K562 (cell line): ENCODE measurements around the gene HHIPL1. TPM values are rescaled to one million over a fixed set of nuclear protein-coding genes. Genes with fewer than 3 reads are reported as not detected.

Source experiments
- ATF1 ChIP-seq, 2 experiments: fragments of 450-650 bp in 1 of 2; IDR thresholded peaks; 2 replicates each; pipeline ENCODE4 v1.6.1; 2016; ENCODE audit warnings: missing compliant biosample characterization in 1 of 2, missing genetic modification characterization in 1 of 2
- ATF7 ChIP-seq: fragments of 450-650 bp; IDR thresholded peaks from 2 replicates; pipeline ENCODE4 v1.7.1; 2014; ENCODE audit warnings: mild to moderate bottlenecking, moderate library complexity
- CBFA2T2 ChIP-seq: fragments of 450-650 bp; conservative IDR thresholded peaks from 2 replicates; pipeline ENCODE4 v1.6.1; 2017; ENCODE audit warnings: mild to moderate bottlenecking
- CREM ChIP-seq: IDR thresholded peaks from 2 replicates; pipeline ENCODE4 v1.6.1; 2014; ENCODE audit warnings: antibody characterized with exemption, low read depth
- CTBP1 ChIP-seq: fragments of 450-650 bp; IDR thresholded peaks from 2 replicates; pipeline ENCODE4 v1.6.1; 2016; ENCODE audit warnings: borderline replicate concordance
- EP400 ChIP-seq: fragments of 450-650 bp; IDR thresholded peaks from 2 replicates; pipeline ENCODE4 v1.6.1; 2017; ENCODE audit warnings: antibody characterized with exemption, mild to moderate bottlenecking, moderate library complexity
- ERF ChIP-seq: fragments of 450-650 bp; formaldehyde crosslinking; IDR thresholded peaks from 2 replicates; pipeline ENCODE4 v1.4.0; 2020; ENCODE audit warnings: mild to moderate bottlenecking, mixed read lengths
- HIVEP1 ChIP-seq: fragments of 250-450 bp; sonication (Bioruptor Pico); IDR thresholded peaks from 2 replicates; pipeline ENCODE4 v1.4.0; 2020; ENCODE audit warnings: mild to moderate bottlenecking
- IRF9 ChIP-seq: fragments of 450-650 bp; IDR thresholded peaks from 2 replicates; pipeline ENCODE4 v1.6.1; 2016; ENCODE audit warnings: missing biosample characterization, missing genetic modification characterization
- MXD1 ChIP-seq: fragments of 250-450 bp; sonication (Bioruptor Pico); IDR thresholded peaks from 2 replicates; pipeline ENCODE4 v1.8.0; 2021; ENCODE audit warnings: borderline replicate concordance, mild to moderate bottlenecking, moderate library complexity; ENCODE audit not compliant: poor library complexity, severe bottlenecking
- NCOA1 ChIP-seq: fragments of 450-650 bp; IDR thresholded peaks from 2 replicates; pipeline ENCODE4 v1.6.1; 2016; ENCODE audit warnings: low read depth
- NR1H2 ChIP-seq: sonication (generic); formaldehyde crosslinking; IDR thresholded peaks from 2 replicates; pipeline ENCODE4 v1.4.0; 2020; ENCODE audit warnings: mild to moderate bottlenecking, missing genetic modification reagents
- PCBP1 ChIP-seq: fragments of 200-400 bp; formaldehyde crosslinking; IDR thresholded peaks from 2 replicates; pipeline ENCODE4 v1.6.1; 2018; ENCODE audit warnings: mild to moderate bottlenecking, low read depth, low read length; ENCODE audit not compliant: poor library complexity, severe bottlenecking
- PHF8 ChIP-seq: fragments of 200-600 bp; sonication (generic); IDR thresholded peaks from 2 replicates; pipeline ENCODE4 v1.6.1; 2012; ENCODE audit warnings: mixed run types, mild to moderate bottlenecking, inconsistent platforms, low read length, moderate library complexity, borderline replicate concordance
- RBM25 ChIP-seq: fragments of 200-400 bp; formaldehyde crosslinking; IDR thresholded peaks from 2 replicates; pipeline ENCODE4 v1.6.1; 2018; ENCODE audit warnings: low read length, low read depth, moderate library complexity; ENCODE audit not compliant: severe bottlenecking
- SETDB1 ChIP-seq: IDR thresholded peaks from one replicate; pipeline ENCODE4 v1.6.1; 2012; ENCODE audit warnings: low read length, control low read depth, inconsistent platforms
- TAF9B ChIP-seq: fragments of 450-650 bp; IDR thresholded peaks from 2 replicates; pipeline ENCODE4 v1.6.1; 2018; ENCODE audit warnings: mild to moderate bottlenecking; ENCODE audit not compliant: partially characterized antibody
- TBP ChIP-seq: optimal IDR thresholded peaks from 2 replicates; pipeline ENCODE3; 2011; ENCODE audit warnings: low read depth, low read length, improper control_type of control experiment
- TRIM28 ChIP-seq: fragments of 450-650 bp; IDR thresholded peaks from 2 replicates; pipeline ENCODE4 v1.6.1; 2017
- ZNF140 ChIP-seq: fragments of 250-450 bp; sonication (Bioruptor Pico); IDR thresholded peaks from 2 replicates; pipeline ENCODE4 v1.8.0; 2021; ENCODE audit warnings: moderate library complexity, mild to moderate bottlenecking, inconsistent platforms
- ZNF311 ChIP-seq: fragments of 250-450 bp; sonication (Bioruptor Pico); IDR thresholded peaks from 2 replicates; pipeline ENCODE4 v1.4.0; 2020; ENCODE audit warnings: mild to moderate bottlenecking, moderate library complexity
- polyA plus RNA-seq, 8 experiments: library from polyadenylated mRNA; depleted of rRNA in 4 of 8; stranded (reverse) in 5 of 8; unstranded in 3 of 8; fragments of >200 nt; fragmentation: Nextera tagmentation in 2 of 8; fragmentation: Illumina TruSeq in 1 of 8; extraction: Ambion mirVana in 2 of 8; extraction: Trizol in 1 of 8; gene quantifications; 2 replicates each; pipeline versions ENCODE4 v1.2.1 to v1.2.3, GENCODE V29; 2011 to 2014; ENCODE audit warnings: inconsistent platforms in 1 of 8, missing spikeins in 1 of 8
- total RNA-seq, 7 experiments: library from RNA; depleted of rRNA in 6 of 7; stranded (reverse); fragments of >200 nt in 6 of 7; fragmentation: Illumina TruSeq in 2 of 7; extraction: Trizol in 2 of 7; gene quantifications; 2 replicates each; pipeline versions ENCODE4 v1.2.1 to v1.2.3, GENCODE V29; 2011 to 2021; ENCODE audit warnings: low replicate concordance in 1 of 7
- TF ChIP-seq, protein P1 (sequence below), 2 experiments: fragments of 450-650 bp in 1 of 2; sonication (generic) in 1 of 2; formaldehyde crosslinking; conservative IDR thresholded peaks; 2 replicates each; pipeline versions ENCODE4 v1.4.0 to v1.8.1; 2020 to 2022; ENCODE audit warnings: mild to moderate bottlenecking in 1 of 2, missing genetic modification reagents in 1 of 2
- TF ChIP-seq, protein P2 (sequence below): sonication (generic); formaldehyde crosslinking; IDR thresholded peaks from 2 replicates; pipeline ENCODE4 v1.8.0; 2022; ENCODE audit warnings: mild to moderate bottlenecking, missing genetic modification reagents, borderline replicate concordance

HHIPL1 gene
- total and polyA plus RNA-seq, 9 of the 15 experiments (the other 6 are each of a cell fraction or from before 2014, with no cell fraction given): not detected

GRCh38 chr14:99604278-99604765, 40.6 kb upstream of the HHIPL1 start (continued):
- TF ChIP-seq CREM (0 out of 2 replicates have a peak, but pooled peaks have one; percentile 34), EP400 (0 out of 2 replicates have a peak, but pooled peaks have one; percentile 23), NCOA1 (no peak), CTBP1 (peak; percentile 56; the same call in 1 of the 2 replicates), PCBP1 (peak; percentile 56), ATF1 (CRISPR knock-in tag; IDR thresholded peaks at IDR 0.05) (no peak), ATF1 (tag; IDR thresholded peaks at IDR 0.05) (peak; percentile 19; the same call in 1 of the 2 replicates), ZNF140 (CRISPR knock-in tag) (no peak), IRF9 (tag) (no peak), CBFA2T2 (no peak), MXD1 (no peak), SETDB1 (no peak), ERF (no peak), RBM25 (peak; percentile 100), ZNF311 (CRISPR knock-in tag) (no peak), PHF8 (peak; percentile 4; the same call in 1 of the 2 replicates), TAF9B (no peak), TBP (peak; percentile 34), ATF7 (peak; percentile 99), HIVEP1 (no peak), TRIM28 (no peak), NR1H2 (CRISPR knock-in tag) (no peak)
- TF ChIP-seq, protein P1, sequence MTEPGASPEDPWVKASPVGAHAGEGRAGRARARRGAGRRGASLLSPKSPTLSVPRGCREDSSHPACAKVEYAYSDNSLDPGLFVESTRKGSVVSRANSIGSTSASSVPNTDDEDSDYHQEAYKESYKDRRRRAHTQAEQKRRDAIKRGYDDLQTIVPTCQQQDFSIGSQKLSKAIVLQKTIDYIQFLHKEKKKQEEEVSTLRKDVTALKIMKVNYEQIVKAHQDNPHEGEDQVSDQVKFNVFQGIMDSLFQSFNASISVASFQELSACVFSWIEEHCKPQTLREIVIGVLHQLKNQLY (CRISPR knock-in tag; conservative IDR thresholded peaks at IDR 0.05): no peak
- TF ChIP-seq, protein P2, sequence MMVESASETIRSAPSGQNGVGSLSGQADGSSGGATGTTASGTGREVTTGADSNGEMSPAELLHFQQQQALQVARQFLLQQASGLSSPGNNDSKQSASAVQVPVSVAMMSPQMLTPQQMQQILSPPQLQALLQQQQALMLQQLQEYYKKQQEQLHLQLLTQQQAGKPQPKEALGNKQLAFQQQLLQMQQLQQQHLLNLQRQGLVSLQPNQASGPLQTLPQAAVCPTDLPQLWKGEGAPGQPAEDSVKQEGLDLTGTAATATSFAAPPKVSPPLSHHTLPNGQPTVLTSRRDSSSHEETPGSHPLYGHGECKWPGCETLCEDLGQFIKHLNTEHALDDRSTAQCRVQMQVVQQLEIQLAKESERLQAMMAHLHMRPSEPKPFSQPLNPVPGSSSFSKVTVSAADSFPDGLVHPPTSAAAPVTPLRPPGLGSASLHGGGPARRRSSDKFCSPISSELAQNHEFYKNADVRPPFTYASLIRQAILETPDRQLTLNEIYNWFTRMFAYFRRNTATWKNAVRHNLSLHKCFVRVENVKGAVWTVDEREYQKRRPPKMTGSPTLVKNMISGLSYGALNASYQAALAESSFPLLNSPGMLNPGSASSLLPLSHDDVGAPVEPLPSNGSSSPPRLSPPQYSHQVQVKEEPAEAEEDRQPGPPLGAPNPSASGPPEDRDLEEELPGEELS (CRISPR knock-in tag): no peak
